Measurements from ENCODE around the gene TIE1. TPM values are rescaled to one million over a fixed set of nuclear protein-coding genes. Genes with fewer than 3 reads are reported as not detected.

The TIE1 gene
- total RNA-seq, 6 experiments from 2014 or later, result 0.33 to 1.2 (median 0.54) TPM; not detected in 1

GRCh38 chr1:43357251-43357650 is 56.5 kb downstream of the TIE1 start:
- DNase-seq, result no peak
- no peak for TF ChIP-seq CTCF (IDR thresholded peaks at IDR 0.05)
- Mint-ChIP-seq H3K27me3 (ENCODE audit: insufficient read depth) (peaks cover 10% of the 10 kb centered on the region), H3K4me3 (peak overlapping the region; percentile 95; the same call in 1 of the 2 replicates), H3K4me1 (ENCODE audit: low read depth) (peaks cover 59% of the 10 kb centered on the region), H3K36me3 (ENCODE audit: low read depth) (peaks cover 35% of the 10 kb centered on the region), H3K9me3 (no peaks in the 10 kb centered on the region), H3K27ac (peak overlapping the region; percentile 95; the same call in 1 of the 2 replicates)

GRCh38 chr1:43358121-43358745 is 57.5 kb downstream of the TIE1 start:
- peak overlapping the region; percentile 95 for H3K27ac Mint-ChIP-seq
- peak overlapping the region; percentile 95 for H3K4me3 Mint-ChIP-seq
- DNase-seq, result peak; percentile 38
- peaks cover 6% of the 10 kb centered on the region for H3K27me3 Mint-ChIP-seq (ENCODE audit: insufficient read depth)
- H3K9me3 Mint-ChIP-seq, result no peaks in the 10 kb centered on the region
- peaks cover 44% of the 10 kb centered on the region for H3K36me3 Mint-ChIP-seq (ENCODE audit: low read depth)
- peak; percentile 73 for TF ChIP-seq CTCF (IDR thresholded peaks at IDR 0.05)
- H3K4me1 Mint-ChIP-seq (ENCODE audit: low read depth), result peaks cover 68% of the 10 kb centered on the region

- no peak for TF ChIP-seq CTCF (IDR thresholded peaks at IDR 0.05)
Measured at GRCh38 chr1:43358746-43359693, 58.2 kb downstream of the TIE1 start, which contains the start of gene CDC20. TSS of gene CDC20 (plus strand) at chr1:43358981. CDS start at chr1:43359216, 235 bp downstream.

GRCh38 chr1:43359696-43360095 is 58.9 kb downstream of the TIE1 start:
- Mint-ChIP-seq H3K4me3 (peak overlapping the region; percentile 95), H3K9me3 (no peaks in the 10 kb centered on the region), H3K36me3 (ENCODE audit: low read depth) (peaks cover 56% of the 10 kb centered on the region), H3K4me1 (ENCODE audit: low read depth) (peaks cover 78% of the 10 kb centered on the region), H3K27me3 (ENCODE audit: insufficient read depth) (peaks cover 6% of the 10 kb centered on the region), H3K27ac (peak overlapping the region; percentile 95)
- no peak for DNase-seq
- no peak for TF ChIP-seq CTCF (IDR thresholded peaks at IDR 0.05)

More at GRCh38 chr1:43358746-43359693, 58.2 kb downstream of the TIE1 start, which contains the start of gene CDC20:
- DNase-seq, result peak; percentile 98
- peak within 1 kb of the TSS; percentile 95 for H3K4me3 Mint-ChIP-seq
- H3K36me3 Mint-ChIP-seq (ENCODE audit: low read depth), result peaks cover 49% of the 10 kb centered on the region
- H3K4me1 Mint-ChIP-seq (ENCODE audit: low read depth), result peaks cover 75% of the 10 kb centered on the region
- peaks cover 6% of the 10 kb centered on the region for H3K27me3 Mint-ChIP-seq (ENCODE audit: insufficient read depth)
- peak within 1 kb of the TSS; percentile 95 for H3K27ac Mint-ChIP-seq
- no peaks in the 10 kb centered on the region for H3K9me3 Mint-ChIP-seq

GRCh38 chr1:43360616-43361015 is 59.8 kb downstream of the TIE1 start:
- DNase-seq, result no peak
- Mint-ChIP-seq H3K36me3 (ENCODE audit: low read depth) (peaks cover 64% of the 10 kb centered on the region), H3K9me3 (no peaks in the 10 kb centered on the region), H3K4me1 (ENCODE audit: low read depth) (peaks cover 83% of the 10 kb centered on the region), H3K4me3 (peak overlapping the region; percentile 95), H3K27me3 (ENCODE audit: insufficient read depth) (peaks cover 6% of the 10 kb centered on the region), H3K27ac (peak overlapping the region; percentile 64)
- TF ChIP-seq CTCF (IDR thresholded peaks at IDR 0.05), result no peak

All from HFFc6 (cell line).